CD14-positive monocyte (primary cell): ENCODE measurements around the gene SLC46A3. TPM values are rescaled to one million over a fixed set of nuclear protein-coding genes. Genes with fewer than 3 reads are reported as not detected.

Experiments used
- DNase-seq, 3 donors: peaks; one replicate each; pipeline ENCODE4 v3.0.0-alpha.2; 2011 to 2022
- H2AFZ ChIP-seq: 2 replicates; pipeline ENCODE4 v1.6.0; 2012; ENCODE audit warnings: mild to moderate bottlenecking, low read depth, low read length, inconsistent platforms; ENCODE audit not compliant: insufficient read depth, poor library complexity, severe bottlenecking
- H3K27ac ChIP-seq, 2 donors: 1 replicate in 1 of 2; 2 replicates in 1 of 2; pipeline ENCODE4 v1.5.1; 2012 to 2013; ENCODE audit warnings: low read length in 2 of 2, control low read depth in 1 of 2, inconsistent platforms in 1 of 2, low read depth in 1 of 2, mild to moderate bottlenecking in 1 of 2
- H3K27me3 ChIP-seq, 2 donors: one replicate each; pipeline versions ENCODE4 v1.6.0 to v1.6.1; 2011 to 2013; ENCODE audit warnings: low read length in 2 of 2; ENCODE audit not compliant: control insufficient read depth in 2 of 2, insufficient read depth in 2 of 2
- H3K36me3 ChIP-seq, 2 donors: replicated peaks in 1 of 2; 1 replicate in 1 of 2; 2 replicates in 1 of 2; pipeline versions ENCODE4 v1.5.1 to v1.6.1; 2012 to 2013; ENCODE audit warnings: low read length in 2 of 2, control low read depth in 1 of 2, inconsistent platforms in 1 of 2, mild to moderate bottlenecking in 1 of 2; ENCODE audit not compliant: insufficient read depth in 2 of 2, control insufficient read depth in 1 of 2
- H3K4me1 ChIP-seq, 2 donors: 1 replicate in 1 of 2; 2 replicates in 1 of 2; pipeline versions ENCODE4 v1.5.1 to v1.6.1; 2012 to 2013; ENCODE audit warnings: low read length in 2 of 2, control low read depth in 1 of 2, inconsistent platforms in 1 of 2, mild to moderate bottlenecking in 1 of 2, moderate library complexity in 1 of 2; ENCODE audit not compliant: insufficient read depth in 2 of 2, control insufficient read depth in 1 of 2
- H3K4me2 ChIP-seq: replicated peaks from 2 replicates; pipeline ENCODE3; 2012; ENCODE audit warnings: low read length, moderate library complexity, mild to moderate bottlenecking; ENCODE audit not compliant: poor library complexity, severe bottlenecking; ENCODE audit errors: extremely low read depth
- H3K4me3 ChIP-seq, 3 experiments: fragments of 200-600 bp in 1 of 3; sonication (generic) in 1 of 3; replicated peaks in 1 of 3; 1 replicate in 2 of 3; 2 replicates in 1 of 3; pipeline ENCODE4 v1.5.1; 2011 to 2013; ENCODE audit warnings: low read length in 3 of 3, mild to moderate bottlenecking in 3 of 3, control low read depth in 2 of 3, low read depth in 2 of 3, inconsistent platforms in 1 of 3, moderate library complexity in 1 of 3
- H3K79me2 ChIP-seq: 2 replicates; pipeline ENCODE4 v1.6.0; 2012; ENCODE audit warnings: mild to moderate bottlenecking, control low read depth, inconsistent platforms, low read length, moderate library complexity; ENCODE audit not compliant: insufficient read depth
- H3K9ac ChIP-seq: 2 replicates; pipeline ENCODE4 v1.6.0; 2017; ENCODE audit warnings: low read length, mild to moderate bottlenecking; ENCODE audit not compliant: insufficient read depth, poor library complexity, severe bottlenecking
- H3K9me3 ChIP-seq, 2 donors: replicated peaks in 1 of 2; 1 replicate in 1 of 2; 2 replicates in 1 of 2; pipeline versions ENCODE4 v1.5.1 to v1.6.1; 2012 to 2013; ENCODE audit warnings: low read length in 2 of 2, control low read depth in 1 of 2; ENCODE audit not compliant: control insufficient read depth in 1 of 2, insufficient read depth in 1 of 2
- H4K20me1 ChIP-seq: 2 replicates; pipeline ENCODE4 v1.6.0; 2012; ENCODE audit warnings: mild to moderate bottlenecking, low read length, control low read depth, moderate library complexity; ENCODE audit not compliant: insufficient read depth
- H3K27ac Mint-ChIP-seq, 7 donors: one replicate each; pipeline ENCODE4 v1.8.0; 2020; ENCODE audit warnings: mild to moderate bottlenecking in 7 of 7, mixed read lengths in 7 of 7, moderate library complexity in 6 of 7, inconsistent platforms in 2 of 7
- H3K27me3 Mint-ChIP-seq, 3 donors: one replicate each; pipeline ENCODE4 v1.8.0; 2021 to 2022; ENCODE audit warnings: low read depth in 3 of 3, mild to moderate bottlenecking in 3 of 3, mixed read lengths in 3 of 3, moderate library complexity in 3 of 3, inconsistent platforms in 1 of 3
- H3K36me3 Mint-ChIP-seq, 2 donors: one replicate each; pipeline ENCODE4 v1.8.0; 2020; ENCODE audit warnings: mixed read lengths in 2 of 2, inconsistent platforms in 1 of 2, mild to moderate bottlenecking in 1 of 2
- H3K4me1 Mint-ChIP-seq: one replicate; pipeline ENCODE4 v1.8.0; 2020; ENCODE audit warnings: mild to moderate bottlenecking, mixed read lengths
- H3K4me3 Mint-ChIP-seq, 2 donors: one replicate each; pipeline ENCODE4 v1.8.0; 2020; ENCODE audit warnings: mild to moderate bottlenecking in 2 of 2, mixed read lengths in 2 of 2, moderate library complexity in 1 of 2
- H3K9me3 Mint-ChIP-seq, 7 donors: one replicate each; pipeline ENCODE4 v1.8.0; 2020 to 2022; ENCODE audit warnings: mixed read lengths in 7 of 7, mild to moderate bottlenecking in 6 of 7, moderate library complexity in 6 of 7, inconsistent platforms in 2 of 7
- WGBS: methylation state at CpG from one replicate; pipeline ENCODE4 v1.1.5; 2013; ENCODE audit warnings: missing lambda C conversion rate; ENCODE audit not compliant: insufficient coverage; 5-methylcytosine and 5-hydroxymethylcytosine counted together
- intact Hi-C, 2 donors: fragments of 100-400 bp; cut with micrococcal nuclease; formaldehyde crosslinking; loops; one replicate each; pipeline versions ENCODE4 v1.15.0 to v1.15.1; 2023
- polyA plus RNA-seq, 3 donors: library from polyadenylated mRNA; depleted of rRNA in 1 of 3; unstranded in 2 of 3; stranded (reverse) in 1 of 3; fragments of 300-500 nt in 2 of 3; fragments of >200 nt in 1 of 3; fragmentation: Illumina TruSeq in 2 of 3; gene quantifications; 1 replicate in 2 of 3; 2 replicates in 1 of 3; pipeline ENCODE4 v1.2.3, GENCODE V29; 2012 to 2021
- TF ChIP-seq, protein P1 (sequence below): fragments of 200-600 bp; IDR thresholded peaks from one replicate; pipeline ENCODE4 v1.8.0; 2022; ENCODE audit warnings: antibody characterized with exemption, mild to moderate bottlenecking

Gene SLC46A3
- polyA plus RNA-seq, 3 donors = 8.2 to 21.1 (median 13.8) TPM

DNA sequence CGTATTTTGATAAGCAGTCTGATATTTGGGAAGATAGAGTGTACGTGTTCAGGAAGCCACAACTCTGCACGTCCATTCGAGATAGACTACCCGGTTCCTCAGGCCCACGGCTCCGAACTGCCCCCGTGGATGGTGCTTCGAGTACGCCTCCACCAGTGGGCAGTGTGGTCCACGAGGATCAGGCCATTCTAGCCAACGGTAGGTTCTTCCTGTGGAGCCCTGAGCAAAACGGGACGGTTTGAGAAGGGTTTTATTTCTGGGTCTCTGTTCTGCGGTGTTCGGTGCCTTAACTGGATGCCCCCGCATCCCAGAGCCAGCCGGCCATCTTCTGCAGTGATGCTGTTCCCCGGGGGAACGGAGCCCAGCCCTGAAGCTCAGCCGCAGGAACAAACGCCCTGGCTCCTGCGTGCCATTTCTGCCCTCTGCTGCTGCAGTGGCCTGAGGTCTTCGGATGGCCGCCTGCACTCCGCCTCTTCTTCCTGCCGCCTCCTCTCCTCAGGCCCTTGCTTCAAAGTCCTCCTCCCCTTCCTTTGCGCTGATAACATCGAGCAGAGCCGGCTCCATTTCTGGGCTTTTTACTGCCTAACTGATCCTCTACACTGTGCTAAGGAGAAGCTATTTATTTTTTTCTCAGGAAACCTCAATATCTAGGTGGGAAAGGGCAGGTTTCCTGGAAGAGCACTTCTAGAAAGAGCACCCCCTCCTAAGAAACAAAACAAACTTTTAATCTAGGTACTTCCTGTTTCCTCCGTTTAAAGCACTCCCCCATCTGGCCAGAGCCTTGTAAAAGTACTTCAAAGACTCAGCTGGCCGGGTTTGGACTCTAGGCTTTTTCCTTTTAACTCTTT lies 36.2 kb upstream of the SLC46A3 start:
- H2AFZ ChIP-seq = peak overlapping the region; percentile 90
- 86% methylated on average over 24 of the region's 32 CpGs for WGBS
- no peaks in the 10 kb centered on the region for H3K36me3 ChIP-seq
- peaks cover 14 to 39% of the 10 kb centered on the region in 2 donors for H3K4me1 ChIP-seq
- Mint-ChIP-seq H3K4me3 (peak overlapping the region; percentile 75 to 89), H3K27ac (peak overlapping the region in 6 of 7 donors; percentile 72 to 90 (median 86)), H3K9me3 (peaks cover 12 to 30% (median 23%) of the 10 kb centered on the region in 7 donors), H3K27me3 (peaks cover 1 to 4% (median 3%) of the 10 kb centered on the region in 3 donors), H3K4me1 (peaks cover 37% of the 10 kb centered on the region), H3K36me3 (no peaks in the 10 kb centered on the region)
- H3K27me3 ChIP-seq = no peaks in the 10 kb centered on the region
- H3K4me3 ChIP-seq = peak overlapping the region; percentile 31 to 73 (median 47)
- H3K79me2 ChIP-seq = no peaks in the 10 kb centered on the region
- DNase-seq = peak in 2 of 3 donors; percentile 47 to 49
- H4K20me1 ChIP-seq = no peaks in the 10 kb centered on the region
- peaks cover 6 to 16% of the 10 kb centered on the region in 2 donors for H3K9me3 ChIP-seq
- peak overlapping the region; percentile 48 for H3K9ac ChIP-seq
- TF ChIP-seq, protein P1, sequence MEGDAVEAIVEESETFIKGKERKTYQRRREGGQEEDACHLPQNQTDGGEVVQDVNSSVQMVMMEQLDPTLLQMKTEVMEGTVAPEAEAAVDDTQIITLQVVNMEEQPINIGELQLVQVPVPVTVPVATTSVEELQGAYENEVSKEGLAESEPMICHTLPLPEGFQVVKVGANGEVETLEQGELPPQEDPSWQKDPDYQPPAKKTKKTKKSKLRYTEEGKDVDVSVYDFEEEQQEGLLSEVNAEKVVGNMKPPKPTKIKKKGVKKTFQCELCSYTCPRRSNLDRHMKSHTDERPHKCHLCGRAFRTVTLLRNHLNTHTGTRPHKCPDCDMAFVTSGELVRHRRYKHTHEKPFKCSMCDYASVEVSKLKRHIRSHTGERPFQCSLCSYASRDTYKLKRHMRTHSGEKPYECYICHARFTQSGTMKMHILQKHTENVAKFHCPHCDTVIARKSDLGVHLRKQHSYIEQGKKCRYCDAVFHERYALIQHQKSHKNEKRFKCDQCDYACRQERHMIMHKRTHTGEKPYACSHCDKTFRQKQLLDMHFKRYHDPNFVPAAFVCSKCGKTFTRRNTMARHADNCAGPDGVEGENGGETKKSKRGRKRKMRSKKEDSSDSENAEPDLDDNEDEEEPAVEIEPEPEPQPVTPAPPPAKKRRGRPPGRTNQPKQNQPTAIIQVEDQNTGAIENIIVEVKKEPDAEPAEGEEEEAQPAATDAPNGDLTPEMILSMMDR = no peak
- H3K4me2 ChIP-seq = peak overlapping the region; percentile 73
- peak overlapping the region in 1 of 2 donors; percentile 76 for H3K27ac ChIP-seq
- intact Hi-C loops = no loop called here

DNA sequence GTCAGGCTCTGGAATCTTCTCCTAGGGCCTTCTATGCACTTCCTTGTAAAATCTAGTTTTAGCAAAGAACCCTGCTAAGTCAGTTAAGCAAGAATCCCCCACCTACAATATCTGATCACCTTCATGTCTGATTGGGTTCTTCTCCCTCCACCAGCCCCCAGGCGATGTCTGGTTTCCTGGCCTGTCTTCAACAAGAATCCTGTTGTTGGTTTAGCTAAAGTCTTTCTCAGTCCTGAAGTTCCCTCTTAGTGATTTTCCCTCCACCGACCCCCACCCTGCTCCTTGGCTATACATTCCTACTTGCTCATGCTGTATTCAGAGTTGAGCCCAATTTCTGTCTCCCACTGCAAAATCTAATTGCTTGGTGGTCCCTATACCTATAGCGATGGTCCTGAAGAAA lies 35.2 kb upstream of the SLC46A3 start:
- 100% methylated on average over 2 of the region's 3 CpGs for WGBS
- no peak overlapping the region for H2AFZ ChIP-seq
- no peaks in the 10 kb centered on the region for H3K27me3 ChIP-seq
- no peak overlapping the region for H3K4me3 Mint-ChIP-seq
- no peak for DNase-seq
- no peaks in the 10 kb centered on the region for H3K36me3 ChIP-seq
- peaks cover 14 to 39% of the 10 kb centered on the region in 2 donors for H3K4me1 ChIP-seq
- H3K4me2 ChIP-seq = no peak overlapping the region
- no peaks in the 10 kb centered on the region for H3K36me3 Mint-ChIP-seq
- peaks cover 0 to 8% of the 10 kb centered on the region in 2 donors for H3K9me3 ChIP-seq
- H3K79me2 ChIP-seq = no peaks in the 10 kb centered on the region
- intact Hi-C loops = no loop called here
- peaks cover 6 to 20% (median 14%) of the 10 kb centered on the region in 7 donors for H3K9me3 Mint-ChIP-seq
- peak overlapping the region in 4 of 7 donors; percentile 2 to 72 (median 60) for H3K27ac Mint-ChIP-seq
- H3K27ac ChIP-seq = no peak overlapping the region
- no peak overlapping the region for H3K4me3 ChIP-seq
- peaks cover 1 to 4% (median 3%) of the 10 kb centered on the region in 3 donors for H3K27me3 Mint-ChIP-seq
- TF ChIP-seq, protein P1 = no peak
- peaks cover 37% of the 10 kb centered on the region for H3K4me1 Mint-ChIP-seq
- H3K9ac ChIP-seq = no peak overlapping the region
- H4K20me1 ChIP-seq = no peaks in the 10 kb centered on the region
